ENCODE measurements around the gene PAGR1. TPM values are rescaled to one million over a fixed set of nuclear protein-coding genes. Genes with fewer than 3 reads are reported as not detected.

The PAGR1 gene
- total and polyA plus RNA-seq, 2 of the 4 experiments (the other 2 are of a cell fraction) = 10.6 to 22.1 TPM

- H4K20me1 ChIP-seq (ENCODE audit: insufficient read depth, low read length) = peaks cover 30% of the 10 kb centered on the region
- peak overlapping the region; percentile 37 for H3K56ac ChIP-seq (ENCODE audit: extremely low read depth, insufficient read depth, low read length)
- no peak overlapping the region for H2BK20ac ChIP-seq (ENCODE audit: low read depth, low read length)
- H2AK9ac ChIP-seq (replicated peaks; ENCODE audit: low read depth, low read length, poor library complexity) = peak overlapping the region; percentile 95
- peak overlapping the region; percentile 88 for H3K4ac ChIP-seq (ENCODE audit: low read depth, low read length)
- peak overlapping the region; percentile 85 for H3K9ac ChIP-seq (ENCODE audit: low read depth, low read length)
- no peaks in the 10 kb centered on the region for H3K9me3 ChIP-seq (ENCODE audit: control insufficient read depth, insufficient read depth, low read length)
- H3K9me1 ChIP-seq (ENCODE audit: insufficient read depth, low read length) = peaks cover 3% of the 10 kb centered on the region; the same call in 1 of the 2 replicates
- CTCF ChIA-PET = interaction anchor here (0.5 to 2.4 kb wide), 3 partner anchors 18 to 1318 kb away, joined by 3 to 10 read pairs (median 3); partner anchors contain the start of gene KIF22
- no peak for ATAC-seq (ENCODE audit: low read depth)
- peaks cover 8 to 43% of the 10 kb centered on the region in 2 experiments; a peak in 3 of 4 replicates for H3K79me1 ChIP-seq (ENCODE audit: low read depth in 1 of 2, low read length in 2 of 2)
- intact Hi-C loops (cut with micrococcal nuclease) (no loop called here), in situ Hi-C loops (cut with MboI; ENCODE audit: low sequenced_read_pairs) (no loop called here), dilution Hi-C loops (cut with HindIII; ENCODE audit: low sequenced_read_pairs, unreplicated experiment) (no loop called here)
- peak overlapping the region; percentile 91 for H3K27ac ChIP-seq (ENCODE audit: insufficient read depth, low read length)
- peak overlapping the region; percentile 48 for H2BK120ac ChIP-seq (ENCODE audit: low read depth, low read length)
- H2AK5ac ChIP-seq (ENCODE audit: low read depth, low read length) = peak overlapping the region; percentile 79
- H4K5ac ChIP-seq (ENCODE audit: low read depth, low read length) = peak overlapping the region; percentile 76
- peak overlapping the region; percentile 90 for H3K14ac ChIP-seq (replicated peaks; ENCODE audit: low read depth, low read length)
- H2BK5ac ChIP-seq (ENCODE audit: low read depth, low read length, poor library complexity, severe bottlenecking) = peak overlapping the region; percentile 82
- H2AFZ ChIP-seq (replicated peaks; ENCODE audit: low read length, poor library complexity) = peak overlapping the region; percentile 55
- H4K8ac ChIP-seq (ENCODE audit: low read depth in 2 of 2, low read length in 2 of 2) = peak overlapping the region; percentile 1 to 82; a peak in 2 of 4 replicates
- peak overlapping the region; percentile 90; the same call in 1 of the 2 replicates for H3K23ac ChIP-seq (ENCODE audit: low read depth, low read length)
- H3K27me3 ChIP-seq (ENCODE audit: control insufficient read depth, insufficient read depth, low read length) = no peaks in the 10 kb centered on the region
- H4K91ac ChIP-seq (ENCODE audit: insufficient read depth, low read depth, low read length) = peak overlapping the region; percentile 60
- no peak for TF ChIP-seq FOS (IDR thresholded peaks at IDR 0.05; ENCODE audit: low read depth, low read length)
- peak; percentile 84 for TF ChIP-seq MAFK (IDR thresholded peaks at IDR 0.05; ENCODE audit: low read depth, low read length)
- TF ChIP-seq USF2 (IDR thresholded peaks at IDR 0.05; ENCODE audit: low read depth, low read length) = 0 out of 2 replicates have a peak, but pooled peaks have one; percentile 14
- BruUV-seq (replicated peaks) = no TSS peak
- H3K4me3 ChIP-seq (ENCODE audit: insufficient read depth, low read depth, low read length) = peak overlapping the region; percentile 62
- peaks cover 12% of the 10 kb centered on the region for H3K36me3 ChIP-seq (ENCODE audit: control insufficient read depth, insufficient read depth, low read length)
- no peak overlapping the region for H2BK15ac ChIP-seq (ENCODE audit: low read depth, low read length)
- DNase-seq = no peak
- POLR2A ChIA-PET (ENCODE audit: unreplicated experiment) = no interaction called here
- H3K4me1 ChIP-seq (ENCODE audit: control insufficient read depth, insufficient read depth, low read length) = peaks cover 23% of the 10 kb centered on the region
- H3K18ac ChIP-seq (ENCODE audit: low read depth, low read length) = peak overlapping the region; percentile 79
- 34% methylated on average over 13 of the region's 25 CpGs; no CpG with 5 or more reads in 1 of the 2 experiments for WGBS, 2 experiments (ENCODE audit: extremely low coverage in 2 of 2, insufficient read length in 1 of 2)
- H3K4me2 ChIP-seq (ENCODE audit: low read depth, low read length) = peak overlapping the region; percentile 96
Measured at GRCh38 chr16:29808219-29808900, 7.6 kb upstream of the PAGR1 start.
